Measurements from ENCODE around the gene FGD4.

DNA sequence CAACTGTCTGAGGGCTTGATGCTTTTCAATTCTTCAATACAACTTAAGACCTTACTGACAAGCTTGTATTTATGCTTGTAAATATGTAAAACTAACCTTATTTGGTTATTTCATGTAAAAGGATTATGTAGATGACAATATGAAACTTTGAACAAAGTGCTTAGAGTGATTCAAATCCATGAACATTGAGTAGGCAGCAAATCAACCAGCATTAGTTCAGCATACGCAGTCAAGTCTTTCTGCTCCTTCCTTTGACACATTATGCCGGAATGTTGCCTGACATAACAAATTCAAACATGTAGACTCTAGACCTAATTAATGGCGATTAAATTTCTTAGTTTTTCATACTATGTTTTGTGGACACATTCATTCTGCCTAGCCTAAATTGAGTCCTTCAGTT lies 105.2 kb downstream of the FGD4 start:
- TF ChIP-seq, protein P1, sequence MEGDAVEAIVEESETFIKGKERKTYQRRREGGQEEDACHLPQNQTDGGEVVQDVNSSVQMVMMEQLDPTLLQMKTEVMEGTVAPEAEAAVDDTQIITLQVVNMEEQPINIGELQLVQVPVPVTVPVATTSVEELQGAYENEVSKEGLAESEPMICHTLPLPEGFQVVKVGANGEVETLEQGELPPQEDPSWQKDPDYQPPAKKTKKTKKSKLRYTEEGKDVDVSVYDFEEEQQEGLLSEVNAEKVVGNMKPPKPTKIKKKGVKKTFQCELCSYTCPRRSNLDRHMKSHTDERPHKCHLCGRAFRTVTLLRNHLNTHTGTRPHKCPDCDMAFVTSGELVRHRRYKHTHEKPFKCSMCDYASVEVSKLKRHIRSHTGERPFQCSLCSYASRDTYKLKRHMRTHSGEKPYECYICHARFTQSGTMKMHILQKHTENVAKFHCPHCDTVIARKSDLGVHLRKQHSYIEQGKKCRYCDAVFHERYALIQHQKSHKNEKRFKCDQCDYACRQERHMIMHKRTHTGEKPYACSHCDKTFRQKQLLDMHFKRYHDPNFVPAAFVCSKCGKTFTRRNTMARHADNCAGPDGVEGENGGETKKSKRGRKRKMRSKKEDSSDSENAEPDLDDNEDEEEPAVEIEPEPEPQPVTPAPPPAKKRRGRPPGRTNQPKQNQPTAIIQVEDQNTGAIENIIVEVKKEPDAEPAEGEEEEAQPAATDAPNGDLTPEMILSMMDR (IDR thresholded peaks at IDR 0.05; ENCODE audit: insufficient read depth, low read length), result no peak
- no peak for TF ChIP-seq POLR2AphosphoS5 (IDR thresholded peaks at IDR 0.05; ENCODE audit: low read depth)
- TF ChIP-seq, protein P2, sequence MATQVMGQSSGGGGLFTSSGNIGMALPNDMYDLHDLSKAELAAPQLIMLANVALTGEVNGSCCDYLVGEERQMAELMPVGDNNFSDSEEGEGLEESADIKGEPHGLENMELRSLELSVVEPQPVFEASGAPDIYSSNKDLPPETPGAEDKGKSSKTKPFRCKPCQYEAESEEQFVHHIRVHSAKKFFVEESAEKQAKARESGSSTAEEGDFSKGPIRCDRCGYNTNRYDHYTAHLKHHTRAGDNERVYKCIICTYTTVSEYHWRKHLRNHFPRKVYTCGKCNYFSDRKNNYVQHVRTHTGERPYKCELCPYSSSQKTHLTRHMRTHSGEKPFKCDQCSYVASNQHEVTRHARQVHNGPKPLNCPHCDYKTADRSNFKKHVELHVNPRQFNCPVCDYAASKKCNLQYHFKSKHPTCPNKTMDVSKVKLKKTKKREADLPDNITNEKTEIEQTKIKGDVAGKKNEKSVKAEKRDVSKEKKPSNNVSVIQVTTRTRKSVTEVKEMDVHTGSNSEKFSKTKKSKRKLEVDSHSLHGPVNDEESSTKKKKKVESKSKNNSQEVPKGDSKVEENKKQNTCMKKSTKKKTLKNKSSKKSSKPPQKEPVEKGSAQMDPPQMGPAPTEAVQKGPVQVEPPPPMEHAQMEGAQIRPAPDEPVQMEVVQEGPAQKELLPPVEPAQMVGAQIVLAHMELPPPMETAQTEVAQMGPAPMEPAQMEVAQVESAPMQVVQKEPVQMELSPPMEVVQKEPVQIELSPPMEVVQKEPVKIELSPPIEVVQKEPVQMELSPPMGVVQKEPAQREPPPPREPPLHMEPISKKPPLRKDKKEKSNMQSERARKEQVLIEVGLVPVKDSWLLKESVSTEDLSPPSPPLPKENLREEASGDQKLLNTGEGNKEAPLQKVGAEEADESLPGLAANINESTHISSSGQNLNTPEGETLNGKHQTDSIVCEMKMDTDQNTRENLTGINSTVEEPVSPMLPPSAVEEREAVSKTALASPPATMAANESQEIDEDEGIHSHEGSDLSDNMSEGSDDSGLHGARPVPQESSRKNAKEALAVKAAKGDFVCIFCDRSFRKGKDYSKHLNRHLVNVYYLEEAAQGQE (IDR thresholded peaks at IDR 0.05; ENCODE audit: insufficient replicate concordance, low read depth), result no peak
- no peak for TF ChIP-seq SPI1 (IDR thresholded peaks at IDR 0.05; ENCODE audit: borderline replicate concordance, low read depth)

Data from HL-60 (cell line).